ENCODE measurements around the gene ACTC1.

DNA sequence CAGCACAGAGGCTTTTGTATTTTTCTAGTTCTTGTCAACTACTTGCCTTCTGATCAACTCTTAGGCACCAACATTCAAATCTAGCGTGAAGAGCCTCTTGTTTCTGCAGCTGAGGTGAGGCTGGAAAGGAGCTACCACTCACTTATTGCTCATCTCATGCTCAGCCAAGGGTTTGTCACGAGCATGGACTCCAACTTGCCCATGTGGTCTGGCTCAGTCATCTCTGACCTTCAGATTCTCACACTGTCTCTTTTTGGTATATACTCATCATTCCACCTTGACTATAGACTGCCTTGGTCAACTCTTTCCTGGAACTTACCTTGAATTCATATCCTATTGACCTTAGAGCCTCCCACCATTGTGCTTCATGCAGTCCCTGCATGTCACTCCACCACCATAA is 35.4 kb downstream of the ACTC1 start:
- TF ChIP-seq, protein P1, sequence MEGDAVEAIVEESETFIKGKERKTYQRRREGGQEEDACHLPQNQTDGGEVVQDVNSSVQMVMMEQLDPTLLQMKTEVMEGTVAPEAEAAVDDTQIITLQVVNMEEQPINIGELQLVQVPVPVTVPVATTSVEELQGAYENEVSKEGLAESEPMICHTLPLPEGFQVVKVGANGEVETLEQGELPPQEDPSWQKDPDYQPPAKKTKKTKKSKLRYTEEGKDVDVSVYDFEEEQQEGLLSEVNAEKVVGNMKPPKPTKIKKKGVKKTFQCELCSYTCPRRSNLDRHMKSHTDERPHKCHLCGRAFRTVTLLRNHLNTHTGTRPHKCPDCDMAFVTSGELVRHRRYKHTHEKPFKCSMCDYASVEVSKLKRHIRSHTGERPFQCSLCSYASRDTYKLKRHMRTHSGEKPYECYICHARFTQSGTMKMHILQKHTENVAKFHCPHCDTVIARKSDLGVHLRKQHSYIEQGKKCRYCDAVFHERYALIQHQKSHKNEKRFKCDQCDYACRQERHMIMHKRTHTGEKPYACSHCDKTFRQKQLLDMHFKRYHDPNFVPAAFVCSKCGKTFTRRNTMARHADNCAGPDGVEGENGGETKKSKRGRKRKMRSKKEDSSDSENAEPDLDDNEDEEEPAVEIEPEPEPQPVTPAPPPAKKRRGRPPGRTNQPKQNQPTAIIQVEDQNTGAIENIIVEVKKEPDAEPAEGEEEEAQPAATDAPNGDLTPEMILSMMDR (IDR thresholded peaks at IDR 0.05) = no peak
- TF ChIP-seq POLR2A (IDR thresholded peaks at IDR 0.05) (no peak), POLR2AphosphoS5 (IDR thresholded peaks at IDR 0.05) (no peak), EP300 (IDR thresholded peaks at IDR 0.05; ENCODE audit: low read depth) (no peak)
